Activated T-cell treated with anti-CD3 and anti-CD28 coated beads, Interleukin-2, amount 50 U/mL, for 4 hours (primary cell): ENCODE results near the gene MBLAC1. TPM values are rescaled to one million over a fixed set of nuclear protein-coding genes. Genes with fewer than 3 reads are reported as not detected.
A peak's percentile ranks its signal among the peaks of the same experiment; 100 is the strongest.

Source experiments
- ATAC-seq, 2 donors: fragments of 200-7000 bp; cut with Tn5 transposase; one replicate each; pipeline ENCODE4 v1.10.0; 2021
- DNase-seq: peaks from one replicate; pipeline ENCODE4 v3.0.0-alpha.2; 2020
- H3K27me3 Mint-ChIP-seq: one replicate; pipeline ENCODE4 v1.8.0; 2021; ENCODE audit warnings: low read depth, mixed read lengths
- H3K36me3 Mint-ChIP-seq: one replicate; pipeline ENCODE4 v1.8.0; 2022; ENCODE audit warnings: mixed read lengths; ENCODE audit not compliant: insufficient read depth
- H3K4me1 Mint-ChIP-seq: one replicate; pipeline ENCODE4 v1.8.0; 2021; ENCODE audit warnings: low read depth, mixed read lengths
- H3K4me3 Mint-ChIP-seq: one replicate; pipeline ENCODE4 v1.8.0; 2021; ENCODE audit warnings: mild to moderate bottlenecking, moderate library complexity, mixed read lengths
- H3K9me3 Mint-ChIP-seq: one replicate; pipeline ENCODE4 v1.8.0; 2021; ENCODE audit warnings: mixed read lengths
- total RNA-seq, 3 donors: library from RNA; stranded (reverse); gene quantifications; one replicate each; pipeline ENCODE4 v1.2.1, GENCODE V29; 2021

The MBLAC1 gene
- total RNA-seq, 3 donors from 2014 or later = 3.0 to 4.8 (median 3.2) TPM

- Mint-ChIP-seq H3K4me1 (peaks cover 20% of the 10 kb centered on the region), H3K9me3 (no peaks in the 10 kb centered on the region), H3K36me3 (peaks cover 35% of the 10 kb centered on the region), H3K4me3 (peak overlapping the region; percentile 85), H3K27me3 (no peaks in the 10 kb centered on the region)
- ATAC-seq (peak; percentile 20 to 22), DNase-seq (no peak)
These were observed 36.0 kb upstream of the MBLAC1 start for GRCh38 chr7:100090527-100091410.

GRCh38 chr7:100091411-100092181, 35.2 kb upstream of the MBLAC1 start:
- Mint-ChIP-seq H3K4me3 (peak overlapping the region; percentile 23), H3K27me3 (no peaks in the 10 kb centered on the region), H3K4me1 (peaks cover 20% of the 10 kb centered on the region), H3K9me3 (no peaks in the 10 kb centered on the region), H3K36me3 (peaks cover 38% of the 10 kb centered on the region)
- DNase-seq (no peak), ATAC-seq (peak; percentile 5 to 8)

GRCh38 chr7:100093054-100093453, 33.7 kb upstream of the MBLAC1 start:
- Mint-ChIP-seq H3K27me3 (no peaks in the 10 kb centered on the region), H3K4me1 (peaks cover 25% of the 10 kb centered on the region), H3K36me3 (peaks cover 48% of the 10 kb centered on the region), H3K9me3 (no peaks in the 10 kb centered on the region), H3K4me3 (no peak overlapping the region)
- DNase-seq = no peak
- no peak for ATAC-seq

- Mint-ChIP-seq H3K4me1 (peaks cover 25% of the 10 kb centered on the region), H3K36me3 (peaks cover 52% of the 10 kb centered on the region), H3K9me3 (no peaks in the 10 kb centered on the region), H3K4me3 (peak overlapping the region; percentile 54), H3K27me3 (no peaks in the 10 kb centered on the region)
- ATAC-seq = no peak
- no peak for DNase-seq
These were observed 33.3 kb upstream of the MBLAC1 start for GRCh38 chr7:100093498-100093897.

- peaks cover 30% of the 10 kb centered on the region for H3K4me1 Mint-ChIP-seq
- peaks cover 57% of the 10 kb centered on the region for H3K36me3 Mint-ChIP-seq
- H3K27me3 Mint-ChIP-seq = no peaks in the 10 kb centered on the region
- H3K4me3 Mint-ChIP-seq = no peak overlapping the region
- no peak for ATAC-seq
- no peak for DNase-seq
- no peaks in the 10 kb centered on the region for H3K9me3 Mint-ChIP-seq
These were observed 32.8 kb upstream of the MBLAC1 start for GRCh38 chr7:100093925-100094486.

- no peaks in the 10 kb centered on the region for H3K27me3 Mint-ChIP-seq
- no peaks in the 10 kb centered on the region for H3K9me3 Mint-ChIP-seq
- H3K4me3 Mint-ChIP-seq = no peak overlapping the region
- peaks cover 67% of the 10 kb centered on the region for H3K36me3 Mint-ChIP-seq
- no peak for ATAC-seq
- no peak for DNase-seq
- H3K4me1 Mint-ChIP-seq = peaks cover 33% of the 10 kb centered on the region
These were observed 31.5 kb upstream of the MBLAC1 start for GRCh38 chr7:100095289-100095688.

- ATAC-seq (no peak), DNase-seq (no peak)
- peaks cover 30% of the 10 kb centered on the region for H3K4me1 Mint-ChIP-seq
- H3K36me3 Mint-ChIP-seq = peaks cover 64% of the 10 kb centered on the region
- no peak overlapping the region for H3K4me3 Mint-ChIP-seq
- no peaks in the 10 kb centered on the region for H3K9me3 Mint-ChIP-seq
- no peaks in the 10 kb centered on the region for H3K27me3 Mint-ChIP-seq
These were observed 31.1 kb upstream of the MBLAC1 start for GRCh38 chr7:100095704-100096103.

- Mint-ChIP-seq H3K36me3 (peaks cover 47% of the 10 kb centered on the region), H3K9me3 (no peaks in the 10 kb centered on the region), H3K4me1 (peaks cover 34% of the 10 kb centered on the region), H3K4me3 (peak overlapping the region; percentile 67), H3K27me3 (no peaks in the 10 kb centered on the region)
- ATAC-seq (no peak), DNase-seq (no peak)
These were observed 27.9 kb upstream of the MBLAC1 start for GRCh38 chr7:100098913-100099312.

GRCh38 chr7:100099452-100099851, 27.3 kb upstream of the MBLAC1 start:
- peaks cover 34% of the 10 kb centered on the region for H3K4me1 Mint-ChIP-seq
- ATAC-seq (no peak), DNase-seq (no peak)
- H3K27me3 Mint-ChIP-seq = no peaks in the 10 kb centered on the region
- H3K4me3 Mint-ChIP-seq = peak overlapping the region; percentile 94
- no peaks in the 10 kb centered on the region for H3K9me3 Mint-ChIP-seq
- peaks cover 43% of the 10 kb centered on the region for H3K36me3 Mint-ChIP-seq

- ATAC-seq (peak; percentile 77 to 83), DNase-seq (peak; percentile 79)
- no peaks in the 10 kb centered on the region for H3K9me3 Mint-ChIP-seq
- peaks cover 44% of the 10 kb centered on the region for H3K36me3 Mint-ChIP-seq
- peak overlapping the region; percentile 94 for H3K4me3 Mint-ChIP-seq
- H3K27me3 Mint-ChIP-seq = no peaks in the 10 kb centered on the region
- H3K4me1 Mint-ChIP-seq = peaks cover 34% of the 10 kb centered on the region
These were observed 26.2 kb upstream of the MBLAC1 start for GRCh38 chr7:100100420-100101015.

- H3K27me3 Mint-ChIP-seq = no peaks in the 10 kb centered on the region
- peaks cover 39% of the 10 kb centered on the region for H3K36me3 Mint-ChIP-seq
These were observed 25.5 kb upstream of the MBLAC1 start, which contains the start of the genes AP4M1 and MCM7 for GRCh38 chr7:100101016-100101862. AP4M1 (plus strand) TSS chr7:100101643; CDS start chr7:100101715, 72 bp downstream. MCM7 (minus strand) TSS chr7:100101397; CDS start chr7:100101294, 103 bp downstream.

GRCh38 chr7:100102950-100103840, 23.6 kb upstream of the MBLAC1 start:
- Mint-ChIP-seq H3K4me3 (peak overlapping the region; percentile 94), H3K27me3 (no peaks in the 10 kb centered on the region), H3K9me3 (no peaks in the 10 kb centered on the region), H3K36me3 (peaks cover 35% of the 10 kb centered on the region), H3K4me1 (peaks cover 26% of the 10 kb centered on the region)
- ATAC-seq (no peak), DNase-seq (no peak)

More at GRCh38 chr7:100101016-100101862, 25.5 kb upstream of the MBLAC1 start, which contains the start of the genes AP4M1 and MCM7:
- peak within 1 kb of the TSS; percentile 94 for H3K4me3 Mint-ChIP-seq
- DNase-seq = peak; percentile 92
- peaks cover 34% of the 10 kb centered on the region for H3K4me1 Mint-ChIP-seq
- no peaks in the 10 kb centered on the region for H3K9me3 Mint-ChIP-seq
- peak; percentile 87 to 89 for ATAC-seq
